Liver (tissue), 3 donors: Measurements from ENCODE around the gene RAI1.

Experiments
- CTCF ChIP-seq: fragments of 150-350 bp; IDR thresholded peaks from 2 replicates; pipeline ENCODE4 v1.5.1; 2017; ENCODE audit warnings: improper control_type of control experiment, low read depth, low read length; ENCODE audit not compliant: missing input control
- EGR1 ChIP-seq, 2 donors: IDR thresholded peaks; 2 replicates each; pipeline ENCODE4 v1.6.1; 2016 to 2018; ENCODE audit warnings: antibody characterized with exemption in 2 of 2, low read depth in 2 of 2
- HNF4A ChIP-seq, 2 donors: conservative IDR thresholded peaks; 2 replicates each; pipeline ENCODE4 v1.6.1; 2016; ENCODE audit warnings: antibody characterized with exemption in 2 of 2, mild to moderate bottlenecking in 2 of 2
- JUND ChIP-seq, 2 donors: IDR thresholded peaks; 2 replicates each; pipeline ENCODE4 v1.6.1; 2016; ENCODE audit warnings: antibody characterized with exemption in 2 of 2
- MAX ChIP-seq: IDR thresholded peaks from 2 replicates; pipeline ENCODE4 v1.6.1; 2016; ENCODE audit warnings: antibody characterized with exemption
- RXRA ChIP-seq, 2 donors: IDR thresholded peaks; 2 replicates each; pipeline ENCODE4 v1.6.1; 2017 to 2018; ENCODE audit warnings: antibody characterized with exemption in 2 of 2, mild to moderate bottlenecking in 1 of 2
- TAF1 ChIP-seq: conservative IDR thresholded peaks from 2 replicates; pipeline ENCODE4 v1.6.1; 2016; ENCODE audit warnings: antibody characterized with exemption, mild to moderate bottlenecking
- YY1 ChIP-seq: IDR thresholded peaks from 2 replicates; pipeline ENCODE4 v1.6.1; 2016; ENCODE audit warnings: antibody characterized with exemption, mild to moderate bottlenecking
- ZBTB33 ChIP-seq: IDR thresholded peaks from 2 replicates; pipeline ENCODE4 v1.6.1; 2016; ENCODE audit warnings: antibody characterized with exemption
- donor health status: healthy.
- donor health status: healthy.

GRCh38 chr17:17835415-17836249 is 154.4 kb downstream of the RAI1 start:
- TF ChIP-seq CTCF (no peak), JUND (IDR thresholded peaks at IDR 0.05) (no peak), MAX (no peak), RXRA (IDR thresholded peaks at IDR 0.05) (no peak), EGR1 (IDR thresholded peaks at IDR 0.05; ENCODE audit: low read depth in 2 of 2) (no peak), ZBTB33 (no peak), HNF4A (conservative IDR thresholded peaks at IDR 0.05) (no peak), YY1 (no peak), TAF1 (no peak)
